ENCODE measurements around the gene MVK.

GRCh38 chr12:109553483-109553882, 20.1 kb upstream of the MVK start:
- TF ChIP-seq CTCF (IDR thresholded peaks at IDR 0.05) = no peak
- no peak for TF ChIP-seq POLR2AphosphoS5 (IDR thresholded peaks at IDR 0.05)
- no peak for TF ChIP-seq EP300 (IDR thresholded peaks at IDR 0.05)
